ENCODE measurements around the gene ALDOB.

GRCh38 chr9:101478444-101478843 is 42.9 kb upstream of the ALDOB start:
- no peak for TF ChIP-seq EZH2 (IDR thresholded peaks at IDR 0.05; ENCODE audit: borderline replicate concordance, insufficient read depth, low read length, poor library complexity, severe bottlenecking)
- TF ChIP-seq CTCF (IDR thresholded peaks at IDR 0.05; ENCODE audit: poor library complexity, severe bottlenecking) = no peak
- no peak for TF ChIP-seq RAD21 (conservative IDR thresholded peaks at IDR 0.05)
- no peak for TF ChIP-seq TAF1 (IDR thresholded peaks at IDR 0.05; ENCODE audit: low read depth)
- no peak for TF ChIP-seq POLR2AphosphoS5 (IDR thresholded peaks at IDR 0.05)
- no peak for TF ChIP-seq MXI1 (conservative IDR thresholded peaks at IDR 0.05; ENCODE audit: poor library complexity, severe bottlenecking)
- TF ChIP-seq EP300 (conservative IDR thresholded peaks at IDR 0.05; ENCODE audit: poor library complexity, severe bottlenecking) = no peak
- no peak for TF ChIP-seq SMC3 (conservative IDR thresholded peaks at IDR 0.05; ENCODE audit: poor library complexity)

Data from neural cell (in vitro differentiated cells).